Activated CD8-positive, alpha-beta T cell treated with anti-CD3 and anti-CD28 coated beads for 36 hours (primary cell): Measurements from ENCODE around the gene PDXP. TPM values are rescaled to one million over a fixed set of nuclear protein-coding genes. Genes with fewer than 3 reads are reported as not detected.
A peak's percentile ranks its signal among the peaks of the same experiment; 100 is the strongest.

Experiments used
- ATAC-seq: fragments of 200-7000 bp; cut with Tn5 transposase; one replicate; pipeline ENCODE4 v1.10.0; 2021; ENCODE audit warnings: mild to moderate bottlenecking, moderate library complexity
- CTCF ChIA-PET: fragments of 350-600 bp; sonication (Branson Sonifier 250); formaldehyde crosslinking; loops from one replicate; lab custom pipeline; 2021; ENCODE audit warnings: antibody characterized with exemption; lab: Charles Lee
- POLR2A ChIA-PET: fragments of 350-600 bp; sonication (Branson Sonifier 250); formaldehyde crosslinking; loops from one replicate; lab custom pipeline; 2021; ENCODE audit warnings: antibody characterized with exemption; lab: Charles Lee
- DNase-seq: peaks from one replicate; pipeline ENCODE4 v3.0.0-alpha.2; 2020
- H3K27ac Mint-ChIP-seq: one replicate; pipeline ENCODE4 v1.8.0; 2021; ENCODE audit warnings: mild to moderate bottlenecking, mixed read lengths
- H3K27me3 Mint-ChIP-seq: one replicate; pipeline ENCODE4 v1.8.0; 2021; ENCODE audit warnings: mixed read lengths
- H3K36me3 Mint-ChIP-seq: one replicate; pipeline ENCODE4 v1.8.0; 2021; ENCODE audit warnings: low read depth, mixed read lengths
- H3K4me1 Mint-ChIP-seq: one replicate; pipeline ENCODE4 v1.8.0; 2021; ENCODE audit warnings: low read depth, mixed read lengths
- H3K4me3 Mint-ChIP-seq: one replicate; pipeline ENCODE4 v1.8.0; 2021; ENCODE audit warnings: mild to moderate bottlenecking, moderate library complexity, mixed read lengths
- H3K9me3 Mint-ChIP-seq: one replicate; pipeline ENCODE4 v1.8.0; 2021; ENCODE audit warnings: mixed read lengths
- intact Hi-C: fragments of 100-400 bp; cut with micrococcal nuclease; formaldehyde crosslinking; loops from one replicate; pipeline ENCODE4 v1.10.0; 2022
- total RNA-seq, 2 experiments: library from RNA; stranded (reverse); gene quantifications; one replicate each; pipeline ENCODE4 v1.2.3, GENCODE V29; 2021
- TF ChIP-seq, protein P1 (sequence below): fragments of 200-600 bp; IDR thresholded peaks from one replicate; pipeline ENCODE4 v1.8.0; 2022; ENCODE audit warnings: antibody characterized with exemption, mild to moderate bottlenecking

PDXP gene
- total RNA-seq, 2 experiments from 2014 or later, result 51.3 to 51.5 TPM

DNA sequence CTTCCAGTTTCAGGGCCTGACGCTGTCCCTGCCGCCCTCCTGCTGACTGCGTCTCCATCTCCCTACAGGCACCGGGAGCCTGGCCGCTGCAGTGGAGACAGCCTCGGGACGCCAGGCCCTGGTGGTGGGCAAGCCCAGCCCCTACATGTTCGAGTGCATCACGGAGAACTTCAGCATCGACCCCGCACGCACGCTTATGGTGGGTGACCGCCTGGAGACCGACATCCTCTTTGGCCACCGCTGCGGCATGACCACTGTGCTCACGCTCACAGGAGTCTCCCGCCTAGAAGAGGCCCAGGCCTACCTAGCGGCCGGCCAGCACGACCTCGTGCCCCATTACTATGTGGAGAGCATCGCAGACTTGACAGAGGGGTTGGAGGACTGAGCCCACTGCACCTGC, 7.0 kb downstream of the PDXP start:
- no peaks in the 10 kb centered on the region for H3K9me3 Mint-ChIP-seq
- no peaks in the 10 kb centered on the region for H3K27me3 Mint-ChIP-seq
- intact Hi-C loops, result no loop called here
- H3K36me3 Mint-ChIP-seq, result peaks cover 30% of the 10 kb centered on the region
- no peak for ATAC-seq
- peaks cover 23% of the 10 kb centered on the region for H3K4me1 Mint-ChIP-seq
- H3K4me3 Mint-ChIP-seq, result no peak overlapping the region
- no peak for DNase-seq
- POLR2A ChIA-PET, result interaction anchor here (1.1 kb wide), 1 partner anchor 28 kb away, joined by 3 read pairs; no protein-coding TSS in a partner anchor
- CTCF ChIA-PET, result interaction anchor here (68.1 kb wide), 1 partner anchor 40 kb away, joined by 1770 read pairs; the partner anchor contains the start of genes GGA1 and SH3BP1
- H3K27ac Mint-ChIP-seq, result no peak overlapping the region
- TF ChIP-seq, protein P1, sequence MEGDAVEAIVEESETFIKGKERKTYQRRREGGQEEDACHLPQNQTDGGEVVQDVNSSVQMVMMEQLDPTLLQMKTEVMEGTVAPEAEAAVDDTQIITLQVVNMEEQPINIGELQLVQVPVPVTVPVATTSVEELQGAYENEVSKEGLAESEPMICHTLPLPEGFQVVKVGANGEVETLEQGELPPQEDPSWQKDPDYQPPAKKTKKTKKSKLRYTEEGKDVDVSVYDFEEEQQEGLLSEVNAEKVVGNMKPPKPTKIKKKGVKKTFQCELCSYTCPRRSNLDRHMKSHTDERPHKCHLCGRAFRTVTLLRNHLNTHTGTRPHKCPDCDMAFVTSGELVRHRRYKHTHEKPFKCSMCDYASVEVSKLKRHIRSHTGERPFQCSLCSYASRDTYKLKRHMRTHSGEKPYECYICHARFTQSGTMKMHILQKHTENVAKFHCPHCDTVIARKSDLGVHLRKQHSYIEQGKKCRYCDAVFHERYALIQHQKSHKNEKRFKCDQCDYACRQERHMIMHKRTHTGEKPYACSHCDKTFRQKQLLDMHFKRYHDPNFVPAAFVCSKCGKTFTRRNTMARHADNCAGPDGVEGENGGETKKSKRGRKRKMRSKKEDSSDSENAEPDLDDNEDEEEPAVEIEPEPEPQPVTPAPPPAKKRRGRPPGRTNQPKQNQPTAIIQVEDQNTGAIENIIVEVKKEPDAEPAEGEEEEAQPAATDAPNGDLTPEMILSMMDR, result no peak

DNA sequence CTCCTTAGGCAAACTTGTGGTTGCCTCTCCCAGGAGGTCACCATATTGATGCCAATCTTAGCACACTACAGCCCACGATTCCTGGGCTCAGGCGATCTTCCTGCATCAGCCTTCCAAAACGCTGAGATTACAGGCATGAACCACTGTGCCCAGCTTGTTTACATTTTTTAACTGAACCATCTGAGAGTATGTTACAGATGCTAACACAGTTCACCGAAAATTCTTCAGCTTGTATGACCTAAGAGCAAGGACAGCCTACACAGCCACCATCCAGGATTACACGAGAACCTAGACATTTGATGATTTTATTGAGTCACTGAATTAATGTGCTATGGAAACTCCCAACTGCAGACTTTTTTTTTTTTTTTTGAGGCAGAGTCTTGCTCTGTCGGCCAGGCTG, 11.1 kb downstream of the PDXP start:
- ChIA-PET POLR2A (interaction anchor here (8.2 kb wide), 1 partner anchor 11 kb away, joined by 49 read pairs; the partner anchor contains the start of gene PDXP), CTCF (interaction anchor here (1.7 to 68.1 kb wide), 3 partner anchors 8 to 44 kb away, joined by 5 to 1770 read pairs (median 17); partner anchors contain the start of genes GGA1 and SH3BP1)
- Mint-ChIP-seq H3K27me3 (no peaks in the 10 kb centered on the region), H3K4me1 (peaks cover 36% of the 10 kb centered on the region), H3K9me3 (no peaks in the 10 kb centered on the region), H3K4me3 (no peak overlapping the region), H3K36me3 (peaks cover 18% of the 10 kb centered on the region), H3K27ac (no peak overlapping the region)
- TF ChIP-seq, protein P1, result no peak
- ATAC-seq (peak; percentile 37), DNase-seq (no peak)
- intact Hi-C loops, result no loop called here

DNA sequence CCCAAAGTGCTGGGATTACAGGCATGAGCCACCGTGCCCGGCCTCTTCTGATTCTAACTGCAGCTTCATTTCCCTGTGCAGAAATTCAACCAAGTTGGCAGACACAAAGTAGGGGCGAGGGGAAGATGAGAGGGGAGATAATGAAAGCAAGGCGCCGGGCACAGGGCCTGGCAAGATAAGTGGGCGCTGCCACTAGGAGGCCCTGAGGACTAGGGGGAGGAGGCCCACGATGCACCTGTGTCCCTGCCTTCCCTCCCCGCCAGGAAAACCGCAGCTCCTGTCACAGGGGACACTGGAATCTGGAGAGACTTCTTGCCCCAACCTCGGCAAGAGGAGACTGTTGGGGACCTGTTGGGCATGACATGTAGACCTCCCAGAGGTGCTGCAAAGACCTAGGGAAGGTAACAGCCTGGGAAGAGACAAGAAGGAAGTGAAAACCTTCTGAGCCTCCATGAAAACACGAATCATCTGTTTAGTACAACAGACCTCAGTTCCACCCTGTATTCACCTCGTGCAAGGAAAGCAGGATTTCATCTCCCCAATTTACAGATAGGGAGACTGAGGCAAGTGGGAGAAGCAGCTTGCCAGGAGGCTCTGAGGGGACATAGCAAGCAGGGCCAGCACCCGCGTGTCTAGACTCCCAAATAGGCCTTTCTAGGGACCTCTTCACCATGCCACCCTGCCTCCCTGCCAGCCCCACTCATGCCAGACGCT, 13.8 kb downstream of the PDXP start:
- TF ChIP-seq, protein P1, result no peak
- no peaks in the 10 kb centered on the region for H3K27me3 Mint-ChIP-seq
- DNase-seq, result peak; percentile 28
- H3K4me1 Mint-ChIP-seq, result peaks cover 58% of the 10 kb centered on the region
- CTCF ChIA-PET, result interaction anchor here (0.8 to 68.1 kb wide), 5 partner anchors 9 to 69 kb away, joined by 4 to 1770 read pairs (median 17); partner anchors contain the start of genes GGA1, NOL12 and SH3BP1
- peak overlapping the region; percentile 55 for H3K27ac Mint-ChIP-seq
- ATAC-seq, result no peak
- H3K4me3 Mint-ChIP-seq, result peak overlapping the region; percentile 14
- no peaks in the 10 kb centered on the region for H3K9me3 Mint-ChIP-seq
- peaks cover 3% of the 10 kb centered on the region for H3K36me3 Mint-ChIP-seq
- POLR2A ChIA-PET, result interaction anchor here (0.9 to 8.2 kb wide), 9 partner anchors 10 to 63 kb away, joined by 3 to 49 read pairs (median 6); partner anchors contain the start of genes NOL12 and PDXP
- intact Hi-C loops, result loop anchor here (2.0 kb wide), 1 partner anchor 14 kb away; the partner anchor contains the start of gene PDXP

DNA sequence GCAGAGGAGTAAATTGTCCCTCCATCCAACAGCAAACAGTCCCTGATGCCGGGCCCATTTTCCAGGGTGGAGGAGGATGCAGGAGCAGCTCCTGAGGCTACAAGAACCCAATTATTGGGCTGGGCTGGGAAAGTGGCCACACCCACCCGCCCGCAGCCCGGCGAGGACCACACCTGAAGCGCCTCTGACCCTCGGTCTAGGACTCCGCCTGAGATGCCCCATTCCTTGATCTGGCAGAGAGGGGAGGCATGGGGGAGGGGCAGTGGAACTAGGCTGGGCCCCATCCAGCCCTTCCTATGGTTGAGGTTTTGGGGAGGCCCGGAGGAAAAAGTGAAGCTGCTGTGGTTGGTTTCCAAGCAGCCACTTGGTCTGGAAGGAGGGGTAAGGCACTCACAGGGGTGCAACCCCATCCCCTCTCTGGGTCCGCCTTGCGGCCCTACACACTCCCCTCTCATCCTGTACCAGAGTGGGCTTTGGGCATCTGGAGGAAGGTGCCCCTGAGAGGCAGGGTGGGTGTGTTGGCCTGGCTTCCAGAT, 14.5 kb downstream of the PDXP start:
- TF ChIP-seq, protein P1, result no peak
- POLR2A ChIA-PET, result interaction anchor here (1.2 to 8.2 kb wide), 6 partner anchors 11 to 36 kb away, joined by 5 to 49 read pairs (median 10); partner anchors contain the start of genes NOL12, PDXP and SH3BP1
- peak overlapping the region; percentile 55 for H3K27ac Mint-ChIP-seq
- no peaks in the 10 kb centered on the region for H3K27me3 Mint-ChIP-seq
- CTCF ChIA-PET, result interaction anchor here (68.1 kb wide), 1 partner anchor 48 kb away, joined by 1770 read pairs; the partner anchor contains the start of genes GGA1 and SH3BP1
- H3K36me3 Mint-ChIP-seq, result peaks cover 5% of the 10 kb centered on the region
- H3K4me3 Mint-ChIP-seq, result no peak overlapping the region
- no peaks in the 10 kb centered on the region for H3K9me3 Mint-ChIP-seq
- intact Hi-C loops, result loop anchor here (2.0 kb wide), 1 partner anchor 14 kb away; the partner anchor contains the start of gene PDXP
- DNase-seq (peak; percentile 29), ATAC-seq (no peak)
- peaks cover 64% of the 10 kb centered on the region for H3K4me1 Mint-ChIP-seq
